HG03103 (cell line): ENCODE measurements around the gene GRK5.
"Not testable (repeated sequence)": the region's sequence is repeated elsewhere in the genome, so short reads cannot be mapped to it uniquely, and the experiment has no call there.

Experiments
- ATAC-seq: cut with Tn5 transposase; IDR thresholded peaks from one replicate; pipeline ENCODE4 v1.9.1; 2021; ENCODE audit warnings: low read depth; ENCODE audit not compliant: unreplicated experiment

GRK5 gene

GRCh38 chr10:119270762-119271366 is 63.5 kb downstream of the GRK5 start:
- no peak for ATAC-seq

- not testable (repeated sequence) for ATAC-seq
These were observed 65.0 kb downstream of the GRK5 start for GRCh38 chr10:119272338-119272734.

GRCh38 chr10:119272736-119273135 is 65.4 kb downstream of the GRK5 start:
- no peak for ATAC-seq

GRCh38 chr10:119273413-119273812 is 66.0 kb downstream of the GRK5 start:
- ATAC-seq: no peak

DNA sequence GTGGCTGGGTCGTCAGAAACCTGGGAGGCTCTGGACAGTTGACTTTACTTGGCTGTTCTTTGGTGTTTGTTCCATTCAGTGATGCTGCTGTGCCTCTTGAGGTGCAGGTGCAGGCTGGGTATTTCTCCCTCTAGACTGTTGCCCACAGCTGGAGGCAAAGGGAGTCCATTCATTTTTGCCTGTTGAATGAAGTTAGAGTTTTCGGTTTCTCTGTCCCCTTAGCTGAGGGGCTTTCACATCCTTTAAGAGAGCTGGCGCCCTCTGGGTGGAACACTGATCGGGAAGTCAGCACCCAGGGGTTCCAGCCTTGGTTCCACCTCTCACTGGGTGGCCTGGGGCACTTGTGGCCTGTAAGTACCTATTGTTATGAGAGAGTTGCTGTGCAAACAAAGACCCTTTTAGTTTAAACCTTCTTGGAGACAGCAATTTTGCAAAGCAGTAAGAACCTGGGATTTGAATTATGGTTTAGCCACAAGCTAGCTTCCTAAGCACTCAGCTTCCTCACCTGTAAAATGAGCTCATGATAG is 67.2 kb downstream of the GRK5 start:
- no peak for ATAC-seq

GRCh38 chr10:119275085-119275484 is 67.7 kb downstream of the GRK5 start:
- ATAC-seq: no peak

GRCh38 chr10:119276194-119276593 is 68.8 kb downstream of the GRK5 start:
- not testable (repeated sequence) for ATAC-seq

GRCh38 chr10:119278126-119278709 is 70.8 kb downstream of the GRK5 start:
- no peak for ATAC-seq

DNA sequence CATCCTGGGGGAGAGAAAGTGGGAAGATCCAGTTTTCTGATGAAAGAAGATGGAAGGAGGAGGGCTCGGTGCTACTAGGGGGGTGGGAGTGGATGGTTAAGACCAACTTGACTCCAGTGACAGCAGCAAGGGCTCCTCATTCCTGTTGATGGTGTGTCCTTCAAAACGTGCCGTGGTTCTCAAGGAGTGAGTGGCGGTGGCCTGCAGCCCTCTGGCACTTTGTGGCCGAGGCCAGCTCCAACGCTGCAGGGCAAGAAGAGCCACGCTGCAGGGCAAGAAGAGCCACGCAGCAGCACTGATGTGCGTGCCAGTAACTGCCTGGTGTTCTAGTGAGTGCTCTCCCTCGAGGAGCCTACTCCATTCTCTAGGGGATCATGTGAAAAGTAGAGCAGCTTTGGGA is 72.1 kb downstream of the GRK5 start:
- ATAC-seq: no peak

DNA sequence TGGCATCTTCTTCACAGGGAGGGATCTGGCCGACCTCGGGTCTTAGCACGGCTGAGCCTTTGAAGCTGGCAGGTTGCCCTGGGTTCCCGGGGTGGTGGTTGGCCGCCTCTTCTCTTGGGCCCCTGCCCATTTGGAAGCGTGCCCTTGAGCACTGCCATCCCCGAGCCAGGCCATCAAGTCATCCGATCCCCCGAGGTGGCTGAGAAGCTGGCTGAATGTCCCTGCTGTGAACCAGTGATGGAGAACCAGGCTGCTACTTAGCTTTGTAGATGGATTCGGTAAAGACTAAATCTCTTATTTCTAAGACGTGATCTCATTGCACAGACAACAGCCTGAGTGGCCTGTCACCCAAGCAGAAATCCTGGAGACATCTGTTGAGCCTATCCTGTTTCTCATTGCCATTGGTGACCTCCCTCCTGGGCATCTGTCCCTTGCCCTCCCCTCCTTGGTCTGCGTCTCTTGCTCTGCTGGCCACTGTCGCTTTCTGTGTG is 74.3 kb downstream of the GRK5 start:
- ATAC-seq: no peak

GRCh38 chr10:119282446-119282845 is 75.1 kb downstream of the GRK5 start:
- ATAC-seq: no peak

DNA sequence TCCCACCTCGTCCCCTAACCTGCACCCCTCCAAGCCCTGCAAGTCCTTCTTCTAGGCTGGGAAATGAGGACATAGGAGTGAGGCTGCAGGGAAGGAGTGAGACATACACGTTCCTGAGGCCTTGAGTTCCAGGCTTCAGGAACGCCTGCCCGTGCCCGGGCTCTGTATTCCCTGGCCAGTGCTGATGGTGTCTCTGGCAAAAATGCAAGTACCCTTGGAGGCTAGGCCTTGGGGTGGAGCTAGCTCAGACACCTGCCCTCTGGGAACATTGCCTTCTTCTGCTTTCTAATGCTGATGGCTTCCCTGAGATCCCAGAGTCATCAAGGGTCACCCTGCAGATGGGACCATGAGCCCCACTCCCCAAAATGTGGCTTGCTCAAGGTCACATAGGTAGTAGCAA is 76.0 kb downstream of the GRK5 start:
- ATAC-seq: no peak

- no peak for ATAC-seq
These were observed 76.4 kb downstream of the GRK5 start for GRCh38 chr10:119283818-119284217.

GRCh38 chr10:119284679-119285096 is 77.3 kb downstream of the GRK5 start:
- ATAC-seq: no peak

DNA sequence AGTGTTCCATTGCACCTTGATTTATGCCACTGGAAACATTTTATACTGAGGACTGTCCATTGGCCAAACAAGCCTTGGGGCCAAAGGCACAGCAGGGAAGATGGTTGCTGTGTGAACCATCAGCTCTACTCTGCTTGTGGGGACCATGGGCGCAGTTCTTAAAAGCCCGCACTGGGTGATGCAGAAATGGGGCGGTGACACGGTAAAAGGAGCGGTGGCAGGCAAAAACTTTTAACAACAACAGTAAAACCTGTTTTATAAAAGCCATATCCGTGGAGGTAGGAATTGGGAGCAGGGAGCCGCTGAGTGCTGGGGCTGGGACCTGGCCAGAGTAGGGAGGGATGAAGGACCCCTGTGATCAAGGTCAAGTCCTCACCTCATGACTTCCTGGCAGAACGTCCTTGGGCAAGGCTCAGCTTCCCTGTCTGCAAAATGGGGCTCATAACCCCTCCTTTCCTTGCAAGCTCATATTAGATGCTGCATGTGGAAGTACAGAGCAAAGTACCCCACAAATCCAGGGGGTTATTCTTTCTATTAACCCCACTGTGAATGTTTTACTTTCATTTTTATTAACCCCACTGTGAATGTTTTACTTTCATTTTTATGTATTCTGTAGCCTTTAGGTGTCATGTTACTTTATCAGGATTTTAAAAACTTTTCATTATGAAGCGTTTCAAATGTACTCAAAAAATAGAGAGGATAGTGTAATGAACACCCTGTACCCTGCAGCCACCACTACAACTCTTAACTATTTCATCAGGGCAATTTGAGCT is 78.3 kb downstream of the GRK5 start:
- no peak for ATAC-seq

GRCh38 chr10:119286516-119286915 is 79.1 kb downstream of the GRK5 start:
- no peak for ATAC-seq

- ATAC-seq: no peak
These were observed 79.7 kb downstream of the GRK5 start for GRCh38 chr10:119286983-119287633.

- no peak for ATAC-seq
These were observed 81.2 kb downstream of the GRK5 start for GRCh38 chr10:119288574-119289001.

DNA sequence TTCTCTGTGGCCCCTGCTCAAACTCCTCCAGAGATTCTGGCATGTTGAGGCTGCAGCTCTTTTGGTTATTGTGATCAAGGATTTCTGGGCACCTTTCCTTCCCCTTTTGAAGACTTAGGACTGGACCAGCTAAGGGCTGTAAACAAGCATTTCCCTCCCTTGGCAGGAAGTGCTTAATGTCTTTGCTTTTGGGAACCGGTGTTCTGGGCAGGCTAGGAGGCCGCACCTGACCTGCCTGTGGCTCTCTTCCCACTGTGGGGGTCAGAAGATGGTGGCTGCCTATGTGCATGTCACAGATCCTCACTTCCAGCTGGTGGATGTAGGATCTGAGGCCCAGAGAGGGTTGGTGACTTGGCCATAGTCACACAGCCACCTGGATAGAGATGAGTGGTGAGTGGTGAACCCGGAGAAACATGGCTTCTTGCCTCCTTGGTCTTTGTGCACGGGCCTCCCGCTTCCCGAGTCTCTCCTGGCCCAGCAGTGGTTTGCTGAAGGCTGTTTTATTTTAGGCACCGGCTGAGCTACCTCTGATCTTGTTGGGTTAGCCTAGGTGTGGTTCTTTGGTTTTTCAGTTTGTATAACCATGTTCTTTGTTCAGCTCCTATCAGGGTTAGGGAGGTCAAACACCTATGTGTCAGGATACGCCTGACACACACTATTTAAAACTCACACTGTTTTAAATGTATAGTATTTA is 82.0 kb downstream of the GRK5 start:
- no peak for ATAC-seq

- ATAC-seq: no peak
These were observed 83.1 kb downstream of the GRK5 start for GRCh38 chr10:119290301-119291048.
